Measurements from ENCODE around the gene PLXNA4.

GRCh38 chr7:132361146-132361545, 215.1 kb downstream of the PLXNA4 start:
- TF ChIP-seq CTCF (IDR thresholded peaks at IDR 0.05): no peak
- no peak for TF ChIP-seq POLR2A (IDR thresholded peaks at IDR 0.05)
